Measurements from ENCODE around the gene LRRC4C.

LRRC4C gene

GRCh38 chr11:41320653-41321052, 138.8 kb downstream of the LRRC4C start:
- DNase-seq = no peak

DNA sequence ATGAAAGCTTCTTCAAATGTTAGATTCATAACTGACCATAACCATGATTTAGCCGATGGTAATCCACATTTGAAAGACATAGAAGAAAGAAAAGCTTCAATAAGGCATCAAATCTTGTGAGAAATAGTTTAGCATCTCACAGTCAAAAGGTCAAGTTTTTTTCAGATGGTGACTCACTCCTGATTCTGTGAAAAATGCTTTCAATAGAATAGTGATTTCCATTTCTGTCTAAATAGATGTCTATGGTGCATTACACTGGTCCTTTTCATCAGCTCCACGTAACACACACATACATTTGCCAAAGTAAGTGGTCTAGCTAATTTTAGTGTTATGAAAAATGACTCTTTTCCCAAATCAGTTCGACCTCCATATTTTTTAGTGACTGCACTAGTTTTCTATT, 139.2 kb downstream of the LRRC4C start:
- DNase-seq = no peak

- DNase-seq = no peak
Observed at GRCh38 chr11:41319434-41319833, 140.0 kb downstream of the LRRC4C start.

DNA sequence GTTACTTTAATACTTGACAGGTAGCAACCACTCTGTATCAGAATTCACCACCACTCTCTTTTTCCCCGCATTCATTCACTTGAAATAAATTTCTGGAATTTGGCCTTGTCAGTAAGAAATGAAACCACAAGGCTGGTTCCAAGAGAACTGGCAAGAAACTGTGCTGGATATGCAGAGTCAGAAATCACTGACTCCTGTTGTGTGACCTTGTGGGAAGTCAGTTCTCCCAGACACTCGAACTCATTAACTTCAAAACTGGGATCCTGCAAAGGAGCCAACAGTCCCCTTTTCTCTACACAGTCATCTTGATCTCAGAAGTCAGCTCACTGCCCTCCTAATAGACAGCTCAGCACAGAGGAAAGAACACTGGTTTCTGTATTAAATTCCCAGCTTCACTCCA, 142.7 kb downstream of the LRRC4C start:
- DNase-seq = no peak

DNA sequence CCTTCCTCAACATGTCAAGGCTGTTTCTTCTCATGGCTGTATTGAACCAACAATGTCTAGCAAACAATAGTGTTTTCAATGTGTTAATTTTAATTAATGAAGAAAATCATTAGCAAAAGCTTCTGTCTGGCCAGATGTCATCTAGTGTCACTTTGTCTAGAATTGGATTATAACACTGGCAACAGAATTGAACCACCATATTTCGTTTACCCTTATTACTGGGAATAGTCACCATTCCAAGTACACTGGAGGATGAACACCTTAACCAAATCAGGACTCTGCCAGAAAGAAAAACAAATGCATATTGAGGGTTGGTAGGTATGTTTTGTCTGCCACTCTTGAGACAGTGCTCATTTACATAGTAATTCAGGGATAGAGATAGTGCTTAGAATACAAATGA, 146.2 kb downstream of the LRRC4C start:
- DNase-seq = no peak

DNA sequence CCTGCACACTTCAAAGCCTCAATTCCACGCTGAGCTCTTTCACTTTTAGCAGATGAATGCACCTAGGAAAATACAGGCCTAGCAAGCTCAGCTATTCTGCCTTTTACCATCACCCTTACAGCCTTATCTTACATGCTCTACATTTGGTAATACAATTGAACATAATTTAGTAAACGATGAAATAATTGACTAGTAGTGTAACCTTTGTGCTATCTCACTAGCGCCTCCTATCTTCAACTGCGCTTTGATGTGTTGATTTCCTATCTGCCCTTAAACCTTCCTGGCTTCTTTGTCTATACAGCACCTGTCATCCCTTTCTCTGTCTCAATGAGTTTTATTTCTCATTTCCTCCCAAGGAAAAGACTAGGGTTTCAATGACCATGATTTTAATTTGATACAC, 149.7 kb downstream of the LRRC4C start:
- DNase-seq = no peak

GRCh38 chr11:41309111-41309522, 150.3 kb downstream of the LRRC4C start:
- DNase-seq = no peak

DNA sequence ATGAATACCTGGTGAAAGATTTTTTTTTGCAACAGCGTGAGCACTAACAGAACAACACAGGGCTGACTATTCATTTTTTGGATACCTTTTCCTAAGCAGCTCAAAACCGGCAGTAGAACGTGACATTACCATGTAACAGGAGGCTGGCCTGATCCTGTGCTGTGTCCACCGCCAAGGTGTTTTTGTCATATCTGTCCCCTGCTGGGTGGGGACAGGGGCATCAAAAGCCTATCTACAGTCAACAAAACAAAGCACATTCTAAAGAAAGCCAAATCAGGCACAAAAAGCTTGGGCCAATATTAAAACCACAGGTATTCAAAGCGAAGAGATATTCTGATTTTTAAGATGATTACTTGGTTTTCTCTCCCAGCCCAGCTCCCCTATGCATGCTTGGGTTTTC, 151.2 kb downstream of the LRRC4C start:
- DNase-seq = no peak

DNA sequence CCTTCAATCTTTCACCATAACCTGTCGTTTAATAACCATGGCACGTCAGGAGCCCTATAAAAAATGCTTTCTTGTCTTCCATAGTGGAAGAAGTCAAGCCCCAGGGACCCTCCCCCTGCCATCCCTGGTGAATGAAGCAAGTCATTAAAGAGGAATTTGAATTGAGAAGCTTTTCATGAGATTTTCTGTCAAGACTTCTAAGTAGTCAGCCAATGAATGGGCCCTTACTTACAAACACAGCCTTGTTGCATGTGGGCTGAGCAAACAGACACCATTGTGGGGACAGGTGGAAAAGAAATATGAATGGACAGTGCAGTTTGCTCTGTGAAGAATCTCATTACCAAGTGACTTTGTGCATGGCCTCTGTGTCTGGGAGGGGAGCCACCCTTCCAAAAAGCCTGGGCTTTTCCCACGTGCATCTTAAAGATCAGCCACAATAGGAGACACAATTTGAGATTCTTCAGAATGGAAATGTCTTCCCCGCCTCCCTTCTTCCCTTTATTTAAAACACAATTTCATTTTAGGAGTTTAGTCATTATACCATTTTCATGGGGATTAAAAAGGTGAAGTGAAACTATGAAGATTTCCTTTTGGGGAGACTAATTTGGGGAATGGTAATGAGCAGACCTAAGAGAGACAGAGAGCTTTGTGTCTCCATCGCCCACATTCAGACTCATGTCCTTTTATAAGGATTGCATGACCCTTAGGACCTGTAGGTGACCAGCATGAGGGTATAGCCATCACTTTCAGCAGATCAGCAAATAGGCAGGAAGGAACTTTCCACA, 152.0 kb downstream of the LRRC4C start:
- no peak for DNase-seq

DNA sequence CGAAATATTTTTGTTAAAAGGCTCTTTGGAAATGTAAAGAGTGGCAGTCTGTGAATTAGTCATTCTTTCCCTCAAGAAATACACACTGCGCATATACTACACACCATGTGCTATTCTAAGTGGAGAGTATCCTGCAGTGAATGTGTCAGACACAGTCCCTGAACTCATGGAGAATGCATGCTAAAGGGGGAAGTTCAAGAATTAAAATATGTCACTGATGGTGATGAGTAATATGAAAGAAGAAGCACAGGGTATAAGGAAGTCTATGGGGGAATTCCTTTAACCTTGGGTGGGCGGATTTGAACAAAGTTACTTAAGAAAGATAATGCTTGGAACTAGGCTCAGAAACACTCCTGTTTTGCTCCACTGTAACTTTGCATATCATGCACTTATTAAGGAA, 153.0 kb downstream of the LRRC4C start:
- no peak for DNase-seq

DNA sequence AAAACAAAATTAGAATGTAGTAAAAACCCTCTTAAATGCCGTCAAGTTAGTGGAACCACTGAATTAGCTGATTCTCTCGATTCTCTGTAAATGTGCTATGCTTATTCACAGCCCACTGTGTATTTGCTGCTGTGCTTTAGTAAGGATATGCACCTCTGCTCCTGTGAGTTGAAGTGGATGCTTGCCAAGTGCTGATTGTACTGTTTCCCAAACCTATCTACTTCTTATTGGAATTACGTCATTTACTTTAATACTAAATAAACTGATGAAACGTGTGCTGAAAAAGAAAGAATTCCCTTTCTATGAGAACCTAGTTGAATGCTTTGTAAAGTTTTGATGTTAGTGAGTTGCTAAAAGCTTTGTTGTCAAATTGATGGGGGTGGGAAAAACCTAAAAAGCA, 158.4 kb downstream of the LRRC4C start:
- no peak for DNase-seq

GRCh38 chr11:41289408-41289807, 170.0 kb downstream of the LRRC4C start:
- no peak for DNase-seq

- no peak for DNase-seq
Observed at GRCh38 chr11:41286751-41287150, 172.7 kb downstream of the LRRC4C start.

GRCh38 chr11:41284354-41284753, 175.1 kb downstream of the LRRC4C start:
- DNase-seq = no peak

DNA sequence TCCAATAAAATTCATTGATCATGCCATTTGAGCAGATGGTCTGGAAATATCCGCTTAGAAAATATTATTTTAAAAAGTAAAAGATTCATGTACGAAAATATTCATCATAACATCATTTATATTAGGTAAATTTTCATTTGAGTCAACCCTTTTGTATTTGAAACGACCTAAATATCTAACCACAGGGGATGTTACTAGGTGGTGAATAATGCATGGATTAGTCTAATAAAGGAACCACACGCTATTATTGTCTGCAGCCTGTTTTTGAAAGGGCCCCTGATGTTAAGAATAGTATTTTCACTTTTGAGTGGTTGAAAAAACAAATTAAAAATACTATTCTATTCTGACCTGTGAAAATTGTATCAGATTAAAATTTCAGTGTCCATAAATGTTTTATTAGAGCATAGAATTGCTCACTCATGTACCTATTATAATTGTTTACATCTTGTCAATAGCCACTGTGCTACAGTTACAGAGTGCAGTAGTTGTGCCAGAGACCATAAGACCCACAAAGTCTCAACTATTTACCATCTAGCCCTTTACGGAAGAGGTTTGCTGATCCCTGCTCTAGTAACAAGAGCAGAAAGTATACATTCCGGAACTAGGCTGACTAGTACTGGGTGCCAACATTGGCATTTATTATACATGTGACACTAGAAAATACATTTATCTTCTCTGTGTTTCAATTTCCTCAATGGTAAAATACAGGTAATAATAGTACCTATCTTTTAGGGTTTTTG, 176.1 kb downstream of the LRRC4C start:
- no peak for DNase-seq

DNA sequence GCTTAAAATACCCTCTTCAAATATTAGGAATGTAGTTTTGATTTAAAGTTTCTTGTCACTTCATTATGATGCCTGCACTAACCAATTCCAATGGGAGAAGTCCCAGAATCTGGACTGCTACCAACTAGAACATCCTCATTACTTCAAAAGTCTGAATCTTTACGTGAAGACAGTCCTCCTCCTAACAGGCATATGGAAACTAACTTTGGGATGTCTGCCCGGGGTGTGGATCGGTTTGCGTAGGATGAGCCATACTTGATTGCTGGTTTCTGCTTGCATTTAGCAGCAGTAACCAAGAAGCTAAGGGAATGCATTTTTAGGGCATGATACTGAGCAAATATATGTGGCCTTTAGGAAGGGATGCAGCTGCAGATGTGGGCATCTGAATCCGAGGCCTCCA, 177.1 kb downstream of the LRRC4C start:
- no peak for DNase-seq

- DNase-seq = no peak
Observed at GRCh38 chr11:41281131-41281742, 178.2 kb downstream of the LRRC4C start.

DNA sequence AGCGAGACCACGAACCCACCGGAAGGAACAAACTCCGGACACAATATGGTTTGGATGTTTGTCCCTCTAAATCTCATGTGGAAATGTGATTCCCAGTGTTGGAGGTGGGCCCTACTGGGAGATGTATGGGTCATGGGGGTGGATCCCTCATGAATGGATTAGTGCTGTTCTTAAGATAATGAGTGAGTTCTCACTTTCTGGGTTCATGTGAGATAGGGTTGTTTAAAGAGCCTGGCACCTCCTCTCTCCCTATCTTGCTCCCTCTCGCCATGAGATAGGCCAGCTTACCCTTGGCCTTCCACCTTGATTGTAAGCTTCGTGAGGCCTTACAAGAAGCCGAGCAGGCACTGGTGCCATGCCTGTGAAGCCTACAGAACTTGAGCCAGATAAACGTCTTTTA, 184.6 kb downstream of the LRRC4C start:
- no peak for DNase-seq

DNA sequence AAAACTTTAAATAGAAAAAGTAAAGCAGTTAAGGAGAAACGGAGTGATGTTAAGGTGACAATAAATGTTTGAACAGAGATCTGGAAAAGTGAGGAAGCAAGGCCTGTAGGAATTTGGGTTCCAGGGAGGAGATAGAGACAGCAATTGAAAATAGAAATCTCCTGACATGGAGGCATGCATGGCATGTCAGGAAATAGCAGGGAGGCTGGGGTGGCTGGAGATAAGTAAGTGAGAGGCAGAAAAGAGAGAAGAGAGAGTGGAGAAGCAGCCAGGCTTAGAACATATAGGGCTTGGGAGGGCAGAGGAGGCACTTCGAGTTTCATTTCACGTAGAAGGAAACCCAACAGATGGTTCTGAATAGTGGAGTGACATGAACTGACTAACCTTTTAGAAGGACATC, 185.5 kb downstream of the LRRC4C start:
- DNase-seq = no peak

GRCh38 chr11:41267451-41267850, 192.0 kb downstream of the LRRC4C start:
- DNase-seq = no peak

- no peak for DNase-seq
Observed at GRCh38 chr11:41256041-41256440, 203.4 kb downstream of the LRRC4C start.

DNA sequence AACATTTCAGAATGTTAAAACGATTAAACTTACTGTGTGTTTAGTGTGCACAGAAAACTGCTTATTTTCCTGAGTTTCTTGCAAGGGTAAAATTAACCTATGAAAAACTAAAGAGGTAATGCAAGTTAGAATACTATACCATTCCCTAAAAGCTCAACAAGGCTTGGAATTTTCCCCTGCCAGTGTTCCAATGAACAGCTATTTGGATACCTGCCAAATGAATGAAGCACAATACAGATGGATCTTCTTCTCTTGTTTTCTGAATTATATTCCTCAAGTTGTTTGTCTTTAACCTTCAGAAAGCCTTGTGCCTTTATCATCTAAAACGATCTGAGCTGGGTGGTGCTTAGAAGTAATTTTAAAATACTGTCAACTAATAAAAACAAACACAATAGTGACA, 204.5 kb downstream of the LRRC4C start:
- DNase-seq = no peak

DNA sequence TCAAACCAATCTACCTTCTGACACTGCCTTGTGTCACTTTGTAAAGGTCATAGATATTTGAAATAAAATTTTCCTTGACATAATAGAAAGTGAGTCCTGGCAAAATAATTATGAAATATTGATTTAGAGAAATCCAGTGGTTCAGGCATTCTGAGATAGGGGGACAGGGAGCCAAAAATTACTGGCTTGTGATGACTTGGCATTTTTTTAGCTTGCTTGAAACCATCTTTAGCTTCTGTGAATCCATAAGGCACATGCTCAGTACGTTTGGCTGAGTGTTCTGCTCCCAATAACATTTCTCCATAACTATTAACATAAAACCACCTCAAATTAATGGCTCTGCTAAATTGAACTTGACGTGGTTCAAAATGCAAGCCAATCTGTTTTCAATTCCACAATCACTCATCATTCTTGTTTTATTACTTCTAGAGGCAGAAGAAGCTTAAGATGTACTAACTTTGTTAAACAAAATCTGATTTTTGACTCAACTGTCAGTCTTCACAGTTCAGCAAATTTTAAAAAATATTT, 209.0 kb downstream of the LRRC4C start:
- no peak for DNase-seq

DNA sequence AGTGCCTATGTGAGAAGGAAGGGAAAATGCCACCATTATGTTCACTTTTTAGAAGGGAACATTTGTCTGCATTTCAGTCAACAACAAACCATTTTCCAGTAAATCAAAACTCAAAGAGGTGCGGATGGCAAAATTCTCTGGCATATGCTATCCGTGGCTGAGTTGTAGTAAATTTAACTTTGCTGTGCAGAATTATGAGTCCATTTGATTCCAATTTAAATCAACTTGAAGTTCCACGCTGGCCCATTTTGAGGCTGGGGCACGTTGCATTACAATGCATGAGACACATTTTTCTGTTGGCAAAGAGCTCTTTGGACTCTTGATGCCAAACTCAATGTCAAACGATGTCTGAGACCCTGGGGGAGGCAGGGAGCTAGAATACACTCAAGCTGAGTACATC, 211.8 kb downstream of the LRRC4C start:
- DNase-seq = no peak

All from activated CD4-positive, alpha-beta T cell treated with anti-CD3 and anti-CD28 coated beads for 48 hours (primary cell).